ENCODE measurements around the gene MDM2. TPM values are rescaled to one million over a fixed set of nuclear protein-coding genes. Genes with fewer than 3 reads are reported as not detected.
"Not testable (repeated sequence)": the region's sequence is repeated elsewhere in the genome, so short reads cannot be mapped to it uniquely, and the experiment has no call there.

Gene MDM2
- total RNA-seq, 1 experiment from 2014 or later = 95.2 TPM

DNA sequence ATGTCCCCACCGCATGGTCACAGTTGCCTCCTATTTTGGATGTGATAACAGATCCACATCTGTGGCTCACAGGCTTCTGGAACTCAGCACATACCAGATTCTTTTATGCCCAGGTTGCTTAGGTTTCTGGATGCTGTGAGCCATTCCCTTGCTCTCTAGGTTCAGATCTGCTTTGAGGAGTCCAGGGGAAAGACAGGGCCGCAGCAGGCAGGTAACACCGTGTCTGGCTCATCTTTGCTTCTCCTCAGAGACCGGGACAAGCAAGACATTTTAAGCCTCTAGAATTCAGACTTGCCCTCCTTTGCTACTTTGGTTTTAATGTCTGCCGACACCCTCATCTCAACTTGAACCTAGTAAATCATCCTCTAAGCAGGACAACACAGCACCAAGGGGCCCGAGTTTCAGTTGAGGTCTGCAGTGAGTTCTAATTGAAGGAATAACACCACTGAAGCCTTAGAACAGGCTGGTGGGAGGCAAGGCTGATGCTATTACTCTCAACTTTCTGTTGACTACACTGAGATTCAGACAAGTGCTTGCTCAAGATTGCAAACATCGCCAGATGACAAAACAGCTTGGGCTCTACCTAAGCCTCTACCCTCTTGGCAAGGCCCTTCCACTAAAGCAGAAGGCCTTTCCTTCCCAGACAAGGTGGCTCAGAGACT lies 55.3 kb downstream of the MDM2 start:
- H4K20me1 ChIP-seq (ENCODE audit: insufficient read depth) = no peaks in the 10 kb centered on the region
- H3K27me3 ChIP-seq (ENCODE audit: insufficient read depth, low read depth) = no peaks in the 10 kb centered on the region
- no peak for TF ChIP-seq EZH2 (IDR thresholded peaks at IDR 0.05; ENCODE audit: low read depth)
- TF ChIP-seq, protein P1, sequence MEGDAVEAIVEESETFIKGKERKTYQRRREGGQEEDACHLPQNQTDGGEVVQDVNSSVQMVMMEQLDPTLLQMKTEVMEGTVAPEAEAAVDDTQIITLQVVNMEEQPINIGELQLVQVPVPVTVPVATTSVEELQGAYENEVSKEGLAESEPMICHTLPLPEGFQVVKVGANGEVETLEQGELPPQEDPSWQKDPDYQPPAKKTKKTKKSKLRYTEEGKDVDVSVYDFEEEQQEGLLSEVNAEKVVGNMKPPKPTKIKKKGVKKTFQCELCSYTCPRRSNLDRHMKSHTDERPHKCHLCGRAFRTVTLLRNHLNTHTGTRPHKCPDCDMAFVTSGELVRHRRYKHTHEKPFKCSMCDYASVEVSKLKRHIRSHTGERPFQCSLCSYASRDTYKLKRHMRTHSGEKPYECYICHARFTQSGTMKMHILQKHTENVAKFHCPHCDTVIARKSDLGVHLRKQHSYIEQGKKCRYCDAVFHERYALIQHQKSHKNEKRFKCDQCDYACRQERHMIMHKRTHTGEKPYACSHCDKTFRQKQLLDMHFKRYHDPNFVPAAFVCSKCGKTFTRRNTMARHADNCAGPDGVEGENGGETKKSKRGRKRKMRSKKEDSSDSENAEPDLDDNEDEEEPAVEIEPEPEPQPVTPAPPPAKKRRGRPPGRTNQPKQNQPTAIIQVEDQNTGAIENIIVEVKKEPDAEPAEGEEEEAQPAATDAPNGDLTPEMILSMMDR (conservative IDR thresholded peaks at IDR 0.05) = no peak
- H3K79me2 ChIP-seq (ENCODE audit: low read depth) = no peaks in the 10 kb centered on the region
- H3K4me2 ChIP-seq = peak overlapping the region; percentile 68
- peak overlapping the region; percentile 34; the same call in 1 of the 2 replicates for H3K4me3 ChIP-seq
- no peaks in the 10 kb centered on the region for H3F3A ChIP-seq (ENCODE audit: insufficient read depth, low read depth)
- peak overlapping the region; percentile 71 for H2AFZ ChIP-seq
- no peaks in the 10 kb centered on the region for H3K36me3 ChIP-seq (ENCODE audit: low read depth)
- H3K9me2 ChIP-seq (ENCODE audit: insufficient read depth) = no peaks in the 10 kb centered on the region
- intact Hi-C loops (cut with micrococcal nuclease; ENCODE audit: unreplicated experiment) = loop anchor here (5.0 kb wide), 1 partner anchor 389 kb away; no protein-coding TSS in a partner anchor
- no peak for DNase-seq
- POLR2A ChIA-PET (ENCODE audit: unreplicated experiment) = no interaction called here
- H3K4me1 ChIP-seq (replicated peaks; ENCODE audit: insufficient read depth) = no peaks in the 10 kb centered on the region
- no peaks in the 10 kb centered on the region for H3K9me3 ChIP-seq (ENCODE audit: insufficient read depth, low read depth)
- CTCF ChIA-PET = no interaction called here
- H3K27ac ChIP-seq = no peak overlapping the region
- no TSS peak for BruUV-seq (replicated peaks)

DNA sequence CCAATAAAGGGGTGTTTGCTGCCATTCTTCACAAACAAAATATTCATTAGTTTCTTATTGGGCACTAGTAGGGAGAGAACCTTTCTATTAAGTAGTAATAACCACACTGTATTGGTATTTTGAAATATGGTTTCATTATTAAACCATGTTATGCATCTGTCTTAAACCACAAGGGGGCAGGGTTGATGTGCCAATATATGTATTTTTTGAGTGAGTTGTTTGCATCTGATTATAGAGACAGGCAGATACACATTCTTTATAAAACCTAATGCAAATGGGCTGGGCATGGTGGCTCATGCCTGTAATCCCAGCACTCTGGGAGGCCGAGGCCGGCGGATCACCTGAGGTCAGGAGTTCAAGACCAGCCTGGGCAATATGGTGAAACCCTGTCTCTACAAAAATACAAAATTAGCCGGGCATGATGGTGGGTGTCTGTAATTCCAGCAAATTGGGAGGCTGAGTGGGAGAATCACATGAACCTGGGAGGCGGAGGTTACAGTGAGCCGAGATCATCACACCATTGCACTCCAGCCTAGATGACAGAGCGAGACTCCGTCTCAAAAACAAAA lies 56.0 kb downstream of the MDM2 start:
- H3K9me2 ChIP-seq (ENCODE audit: insufficient read depth); H3F3A ChIP-seq (ENCODE audit: insufficient read depth, low read depth); CTCF ChIA-PET; POLR2A ChIA-PET (ENCODE audit: unreplicated experiment); H3K79me2 ChIP-seq (ENCODE audit: low read depth); H3K4me1 ChIP-seq (replicated peaks; ENCODE audit: insufficient read depth); H3K27ac ChIP-seq; H3K9me3 ChIP-seq (ENCODE audit: insufficient read depth, low read depth); H3K36me3 ChIP-seq (ENCODE audit: low read depth); BruUV-seq (replicated peaks); H4K20me1 ChIP-seq (ENCODE audit: insufficient read depth); H3K27me3 ChIP-seq (ENCODE audit: insufficient read depth, low read depth): not testable (repeated sequence)
- intact Hi-C loops (cut with micrococcal nuclease; ENCODE audit: unreplicated experiment) = loop anchor here (1.0 to 5.0 kb wide), 3 partner anchors 206 to 388 kb away; no protein-coding TSS in a partner anchor
- TF ChIP-seq, protein P1 (conservative IDR thresholded peaks at IDR 0.05) = peak; percentile 81
- Histone ChIP-seq H3K4me2 (peak overlapping the region; percentile 68), H2AFZ (peak overlapping the region; percentile 71), H3K4me3 (peak overlapping the region; percentile 34; the same call in 1 of the 2 replicates)
- peak; percentile 28 to 56 for DNase-seq

DNA sequence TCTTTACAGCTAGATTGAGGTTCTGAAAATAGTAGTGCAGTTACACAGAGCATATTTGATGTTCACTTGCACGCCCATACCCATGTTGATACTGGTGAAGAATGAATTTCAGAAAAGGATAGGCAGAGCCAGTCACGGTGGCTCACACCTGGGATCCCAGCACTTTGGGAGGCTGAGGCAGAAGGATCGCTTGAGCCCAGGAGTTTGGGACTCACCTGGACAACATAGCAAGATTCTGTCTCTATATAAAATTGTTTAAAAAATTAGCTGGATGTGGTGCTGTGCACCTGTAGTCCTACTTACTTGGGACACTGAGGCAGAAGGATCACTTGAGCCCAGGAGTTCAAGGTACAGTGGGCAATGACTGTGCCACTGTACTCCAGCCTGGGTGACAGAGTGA lies 56.6 kb downstream of the MDM2 start:
- Histone ChIP-seq H3K4me2 (no peak overlapping the region), H3K27me3 (ENCODE audit: insufficient read depth, low read depth) (no peaks in the 10 kb centered on the region), H3K4me1 (replicated peaks; ENCODE audit: insufficient read depth) (no peaks in the 10 kb centered on the region), H3K36me3 (ENCODE audit: low read depth) (no peaks in the 10 kb centered on the region), H3F3A (ENCODE audit: insufficient read depth, low read depth) (no peaks in the 10 kb centered on the region), H3K79me2 (ENCODE audit: low read depth) (no peaks in the 10 kb centered on the region), H2AFZ (no peak overlapping the region), H3K9me3 (ENCODE audit: insufficient read depth, low read depth) (no peaks in the 10 kb centered on the region), H4K20me1 (ENCODE audit: insufficient read depth) (no peaks in the 10 kb centered on the region), H3K4me3 (no peak overlapping the region), H3K27ac (no peak overlapping the region), H3K9me2 (ENCODE audit: insufficient read depth) (no peaks in the 10 kb centered on the region)
- DNase-seq = no peak
- ChIA-PET CTCF (no interaction called here), POLR2A (ENCODE audit: unreplicated experiment) (no interaction called here)
- BruUV-seq (replicated peaks) = no TSS peak
- TF ChIP-seq, protein P1 (conservative IDR thresholded peaks at IDR 0.05) = no peak
- no peak for TF ChIP-seq EZH2 (IDR thresholded peaks at IDR 0.05; ENCODE audit: low read depth)
- intact Hi-C loops (cut with micrococcal nuclease; ENCODE audit: unreplicated experiment) = loop anchor here (1.0 to 5.0 kb wide), 3 partner anchors 206 to 388 kb away; no protein-coding TSS in a partner anchor
